LNCAP (cell line): ENCODE measurements around the gene FCAMR.

Experiments
- TF ChIP-seq, protein P1 (sequence below): fragments of 450-650 bp; IDR thresholded peaks from 2 replicates; pipeline ENCODE4 v1.5.1; 2017; ENCODE audit warnings: mild to moderate bottlenecking

FCAMR gene

DNA sequence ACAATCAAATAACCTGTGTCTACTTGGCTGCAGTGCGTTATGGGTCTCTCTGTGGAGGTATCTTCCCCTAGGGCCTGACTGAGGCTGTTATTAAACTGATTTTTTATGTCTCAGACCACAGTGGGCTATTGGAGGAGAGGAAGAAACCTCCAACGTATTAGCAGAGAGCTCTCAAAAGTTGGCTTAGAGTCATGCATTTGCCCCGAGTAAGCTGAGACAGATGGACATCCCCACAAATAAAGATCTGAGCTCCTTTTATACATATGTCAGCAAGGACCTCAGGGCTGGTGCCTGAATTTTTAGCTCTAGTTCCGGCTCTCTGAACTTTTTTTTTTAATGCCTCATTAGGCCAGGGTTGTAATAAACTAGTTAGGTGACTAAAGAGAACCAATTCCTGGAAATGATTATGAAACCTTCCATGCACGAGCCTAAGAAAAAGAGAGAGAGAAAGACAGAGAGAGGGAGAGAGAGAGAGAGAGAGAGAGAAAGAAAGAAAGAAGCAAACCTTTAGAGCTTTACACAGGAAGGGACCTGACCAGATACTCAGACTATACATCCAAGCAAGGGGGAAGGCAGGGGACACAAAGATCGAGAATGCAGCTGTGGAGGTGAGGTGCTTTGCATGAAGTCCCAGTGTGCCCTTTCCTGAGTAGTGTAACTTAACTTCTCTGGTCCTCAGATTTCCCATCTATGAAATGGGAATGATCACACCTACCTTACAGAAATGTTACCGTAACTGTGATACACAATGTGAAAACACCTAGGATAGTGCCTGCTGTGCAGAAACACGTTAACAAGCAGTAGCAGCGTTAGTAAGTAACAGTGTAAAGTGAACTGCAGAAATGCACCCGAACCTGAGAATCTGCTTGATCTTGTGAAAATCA is 15.6 kb downstream of the FCAMR start:
- TF ChIP-seq, protein P1, sequence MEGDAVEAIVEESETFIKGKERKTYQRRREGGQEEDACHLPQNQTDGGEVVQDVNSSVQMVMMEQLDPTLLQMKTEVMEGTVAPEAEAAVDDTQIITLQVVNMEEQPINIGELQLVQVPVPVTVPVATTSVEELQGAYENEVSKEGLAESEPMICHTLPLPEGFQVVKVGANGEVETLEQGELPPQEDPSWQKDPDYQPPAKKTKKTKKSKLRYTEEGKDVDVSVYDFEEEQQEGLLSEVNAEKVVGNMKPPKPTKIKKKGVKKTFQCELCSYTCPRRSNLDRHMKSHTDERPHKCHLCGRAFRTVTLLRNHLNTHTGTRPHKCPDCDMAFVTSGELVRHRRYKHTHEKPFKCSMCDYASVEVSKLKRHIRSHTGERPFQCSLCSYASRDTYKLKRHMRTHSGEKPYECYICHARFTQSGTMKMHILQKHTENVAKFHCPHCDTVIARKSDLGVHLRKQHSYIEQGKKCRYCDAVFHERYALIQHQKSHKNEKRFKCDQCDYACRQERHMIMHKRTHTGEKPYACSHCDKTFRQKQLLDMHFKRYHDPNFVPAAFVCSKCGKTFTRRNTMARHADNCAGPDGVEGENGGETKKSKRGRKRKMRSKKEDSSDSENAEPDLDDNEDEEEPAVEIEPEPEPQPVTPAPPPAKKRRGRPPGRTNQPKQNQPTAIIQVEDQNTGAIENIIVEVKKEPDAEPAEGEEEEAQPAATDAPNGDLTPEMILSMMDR, result no peak

DNA sequence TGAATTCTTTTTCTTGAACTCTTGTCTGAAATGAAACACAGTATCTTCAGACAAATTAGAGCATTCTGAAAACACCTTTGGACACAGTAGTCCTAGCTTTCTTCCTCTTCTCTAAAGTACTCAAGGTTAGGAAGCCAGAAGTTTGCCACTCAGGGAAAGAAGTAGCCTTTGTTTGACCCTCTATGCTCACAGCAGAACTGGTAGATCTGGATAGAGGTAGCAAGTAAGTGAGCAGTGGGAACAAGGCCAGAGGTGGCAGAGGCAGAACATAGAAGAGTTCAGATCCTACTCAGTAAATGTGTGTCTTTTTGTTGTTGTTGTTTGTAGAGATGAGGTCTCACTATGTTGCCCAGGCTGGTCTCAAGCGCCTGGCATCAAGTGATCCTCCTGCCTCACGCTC is 16.6 kb downstream of the FCAMR start:
- TF ChIP-seq, protein P1, result no peak

DNA sequence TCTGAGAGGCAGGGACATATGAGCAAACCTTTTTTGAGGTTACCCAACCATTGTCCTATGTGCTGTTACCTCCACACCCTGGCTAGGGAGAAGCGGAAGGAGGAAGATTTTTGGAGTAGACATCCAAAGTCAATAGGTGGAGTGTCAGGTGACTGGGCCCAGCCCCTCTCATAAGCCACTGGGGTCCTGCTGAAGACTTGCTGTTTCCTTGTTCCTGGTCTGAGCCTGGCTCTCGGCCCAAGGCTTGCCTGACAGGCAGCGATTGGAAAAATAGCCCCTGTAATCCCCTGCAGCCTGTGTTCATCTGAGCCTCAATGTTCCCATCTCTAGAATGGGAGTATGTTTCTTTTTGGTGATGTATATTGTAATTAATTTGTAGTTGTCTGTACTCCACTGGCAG is 17.1 kb downstream of the FCAMR start:
- TF ChIP-seq, protein P1, result no peak

DNA sequence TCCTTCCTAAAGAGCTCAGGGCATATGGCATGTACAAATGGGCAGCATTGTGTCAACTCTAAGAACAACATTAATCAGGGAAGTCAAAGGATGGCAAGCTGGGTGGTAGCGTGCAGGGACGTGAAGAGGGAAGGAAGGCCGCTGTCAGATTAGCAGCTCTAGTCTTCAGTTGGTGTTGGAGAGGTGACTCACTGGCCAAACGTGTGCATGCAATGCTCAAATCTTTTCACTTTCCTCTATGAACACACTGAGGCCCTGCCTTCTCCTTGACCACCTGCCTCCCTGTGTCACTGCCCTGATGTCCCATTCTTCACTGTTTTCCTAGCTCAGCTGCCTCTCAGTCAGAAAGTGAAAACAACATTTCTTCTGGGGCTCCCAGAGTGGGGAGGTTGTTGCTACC is 18.1 kb downstream of the FCAMR start:
- TF ChIP-seq, protein P1, result no peak

DNA sequence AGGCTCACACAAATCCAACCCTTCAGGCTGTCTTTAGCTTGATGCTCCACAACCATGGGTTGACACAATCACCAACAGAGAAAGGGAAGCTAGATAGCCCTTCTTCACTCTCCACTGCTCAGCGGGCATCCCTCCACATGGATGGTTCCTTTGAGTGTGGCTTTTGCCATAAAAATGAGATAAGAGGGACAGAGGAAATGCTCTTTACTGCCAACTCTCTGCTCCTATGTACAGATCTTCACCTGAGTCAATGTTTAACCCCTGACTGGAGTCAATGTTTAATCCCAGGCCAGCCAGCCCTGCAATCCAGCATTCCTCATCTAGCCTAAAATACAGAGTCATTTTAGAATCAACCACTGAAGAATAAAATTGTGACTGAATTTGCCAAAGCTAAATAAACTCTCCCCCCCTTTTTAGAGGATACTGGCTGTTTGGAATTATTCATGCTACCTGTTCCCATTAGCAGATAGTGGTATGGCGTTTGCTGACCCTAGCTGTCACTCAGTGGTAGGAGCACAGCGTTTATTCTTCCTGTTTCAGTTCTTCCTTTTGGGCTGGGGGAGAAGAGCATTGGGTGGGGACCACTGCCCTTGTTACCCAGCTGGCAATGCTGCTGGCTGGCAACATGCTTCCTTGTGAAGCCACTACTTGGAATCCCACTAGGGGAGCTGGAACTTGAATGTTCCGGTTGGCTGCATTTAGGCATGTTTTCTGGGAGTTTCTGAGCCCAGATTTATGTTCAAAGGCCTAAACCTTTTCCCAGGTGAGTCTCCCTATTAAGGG is 18.8 kb downstream of the FCAMR start:
- TF ChIP-seq, protein P1, result no peak

DNA sequence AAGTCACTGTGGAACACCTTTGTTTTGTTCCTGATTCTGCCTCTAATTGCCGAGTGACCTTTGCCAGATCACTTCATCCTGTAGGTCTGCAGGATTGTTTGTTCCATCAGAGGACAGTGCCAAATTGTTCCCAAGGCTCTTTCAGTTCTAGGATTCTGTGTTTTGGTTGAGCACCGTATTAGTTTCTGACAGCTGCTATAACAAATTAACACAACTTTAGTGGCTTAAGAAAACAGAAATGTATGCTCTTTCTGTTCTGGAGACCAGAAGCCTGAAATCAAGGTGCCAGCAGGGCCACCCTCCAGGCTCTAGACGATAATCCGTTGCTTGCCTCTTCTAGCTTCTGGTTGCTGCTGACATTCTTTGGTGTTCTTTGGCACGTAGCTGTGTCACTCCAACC is 20.6 kb downstream of the FCAMR start:
- TF ChIP-seq, protein P1, result no peak

DNA sequence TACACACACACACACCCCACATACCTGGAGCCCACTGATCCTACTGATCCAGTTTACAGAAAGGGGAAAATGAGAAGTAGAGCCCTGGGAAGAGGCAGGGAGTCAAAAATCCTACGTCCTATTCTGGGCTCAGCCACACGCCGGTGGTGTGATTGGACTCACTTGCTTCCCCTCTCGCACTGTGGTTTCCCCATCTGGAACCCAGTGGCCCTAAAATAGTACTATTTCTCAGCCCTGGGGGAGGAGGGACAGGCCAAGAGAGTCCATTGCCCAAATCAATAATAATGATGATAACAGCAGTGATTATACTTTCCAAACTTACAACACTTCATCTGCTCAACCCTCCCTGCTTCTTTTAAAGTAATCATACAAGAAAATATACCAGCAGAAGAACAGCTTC is 21.1 kb downstream of the FCAMR start:
- TF ChIP-seq, protein P1, result no peak
